Cardiac septum (tissue), 1 donor: Measurements from ENCODE around the gene SS18. TPM values are rescaled to one million over a fixed set of nuclear protein-coding genes. Genes with fewer than 3 reads are reported as not detected.

Experiments used
- DNase-seq: peaks from one replicate; pipeline ENCODE4 v3.0.0-alpha.2; 2020; ENCODE audit warnings: low spot score
- intact Hi-C: fragments of 100-400 bp; cut with DNase I; formaldehyde crosslinking; loops from one replicate; pipeline ENCODE4 v1.14.0; 2022
- total RNA-seq: library from RNA; stranded (reverse); fragmentation: NEBNext Ultra II Directional; extraction: Animal tissue kit (Norgen Biotek cat#: 25700); gene quantifications from one replicate; pipeline ENCODE4 v1.2.1, GENCODE V29; 2021
- donor health status: DM: no; HTN: no; CAD: no.

Gene SS18
- total RNA-seq, 1 donor from 2014 or later, result 42.4 TPM

DNA sequence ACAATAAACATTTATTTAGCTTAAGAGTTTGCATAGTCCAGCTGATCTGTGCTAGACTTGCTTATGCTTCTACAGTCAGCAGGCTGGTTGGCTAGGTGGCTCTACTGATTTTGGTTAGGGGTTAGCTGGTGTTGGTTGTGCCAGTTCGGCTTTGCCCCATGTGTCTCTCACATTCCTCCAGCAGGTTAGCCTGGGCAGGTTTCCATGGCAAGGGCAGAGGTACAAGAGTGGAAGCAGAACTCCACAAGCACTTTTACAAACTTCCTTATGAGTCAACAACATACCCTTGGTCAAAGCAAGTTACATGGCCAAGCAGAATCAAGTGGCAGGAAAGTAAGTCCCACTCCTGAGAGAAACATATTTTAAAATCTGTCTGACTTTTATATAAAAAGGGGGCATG, 82.3 kb downstream of the SS18 start:
- no peak for DNase-seq
- intact Hi-C loops, result no loop called here

DNA sequence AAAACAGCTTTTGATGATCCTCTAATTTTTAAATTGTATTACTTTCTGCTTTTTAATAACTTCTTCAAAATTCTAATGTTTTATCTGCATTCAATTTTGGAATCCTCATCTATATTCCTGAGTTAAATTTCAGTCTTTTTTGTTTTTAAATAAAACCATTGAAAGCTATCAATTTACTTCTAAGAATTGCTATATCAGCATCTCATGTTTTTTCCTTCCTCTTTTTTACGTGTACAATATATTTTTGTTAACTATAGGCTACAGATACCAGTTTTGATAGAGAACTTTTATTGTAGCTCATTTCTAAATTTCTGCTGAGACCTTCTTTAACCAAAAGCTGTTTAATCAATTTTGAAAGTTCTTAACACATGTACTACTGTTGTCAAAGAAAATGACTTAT, 84.5 kb downstream of the SS18 start:
- intact Hi-C loops, result no loop called here
- no peak for DNase-seq

DNA sequence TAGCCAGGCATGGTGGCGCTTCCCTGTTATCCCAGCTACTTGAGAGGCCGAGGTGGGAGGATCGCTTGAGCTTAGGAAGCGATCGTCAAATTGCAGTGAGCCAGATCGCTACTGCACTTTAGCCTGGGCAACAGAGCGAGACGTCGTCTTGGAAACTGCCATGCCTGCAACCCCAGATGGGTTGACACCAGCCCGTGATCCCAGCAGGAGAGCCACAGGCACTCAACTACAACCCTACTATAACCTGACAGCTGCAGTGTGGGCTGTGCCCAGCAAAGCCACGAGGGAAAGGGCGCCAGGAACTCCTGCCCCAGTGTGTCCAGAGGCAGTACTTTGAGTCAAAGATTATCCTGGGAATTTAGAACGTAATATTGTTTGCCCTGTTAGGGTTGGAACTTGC, 85.6 kb downstream of the SS18 start:
- intact Hi-C loops, result no loop called here
- no peak for DNase-seq

DNA sequence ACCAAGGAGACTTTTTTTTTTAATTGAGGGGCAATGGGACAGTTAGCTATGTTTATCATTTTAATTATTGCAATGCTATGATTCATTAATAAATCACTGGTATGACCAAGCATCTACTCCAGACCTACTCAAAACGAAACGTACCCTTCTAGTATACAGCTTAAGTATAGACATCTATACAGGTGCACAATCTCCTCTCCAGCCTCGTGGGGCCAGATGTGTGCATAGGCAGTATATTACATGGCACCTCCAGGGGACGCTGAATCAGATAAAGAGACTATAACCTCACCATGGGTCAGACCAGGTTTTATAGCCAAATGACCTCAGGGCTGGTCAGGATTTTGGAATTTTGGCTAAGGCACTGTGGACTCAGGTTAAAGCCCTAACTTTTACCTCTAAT, 86.6 kb downstream of the SS18 start:
- no peak for DNase-seq
- intact Hi-C loops, result no loop called here

DNA sequence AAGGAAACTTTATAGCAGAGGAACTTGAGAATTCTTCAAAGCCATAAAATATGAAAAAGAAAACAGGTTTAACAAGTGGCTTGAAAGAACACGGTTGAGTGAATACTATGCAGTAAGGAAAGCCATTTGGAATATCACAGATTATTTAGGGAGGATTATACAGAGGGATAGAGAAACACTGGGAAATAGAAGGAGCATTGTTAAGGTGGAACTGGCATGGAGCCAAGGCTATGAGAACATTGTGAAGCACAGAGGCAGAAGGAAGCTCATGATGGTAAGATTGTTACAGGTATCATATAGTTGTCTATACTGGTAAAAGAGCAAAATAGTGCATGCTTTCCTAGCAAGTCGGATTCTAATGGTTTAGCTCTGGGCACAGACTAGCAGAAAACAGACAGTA, 87.1 kb downstream of the SS18 start:
- intact Hi-C loops, result no loop called here
- no peak for DNase-seq

DNA sequence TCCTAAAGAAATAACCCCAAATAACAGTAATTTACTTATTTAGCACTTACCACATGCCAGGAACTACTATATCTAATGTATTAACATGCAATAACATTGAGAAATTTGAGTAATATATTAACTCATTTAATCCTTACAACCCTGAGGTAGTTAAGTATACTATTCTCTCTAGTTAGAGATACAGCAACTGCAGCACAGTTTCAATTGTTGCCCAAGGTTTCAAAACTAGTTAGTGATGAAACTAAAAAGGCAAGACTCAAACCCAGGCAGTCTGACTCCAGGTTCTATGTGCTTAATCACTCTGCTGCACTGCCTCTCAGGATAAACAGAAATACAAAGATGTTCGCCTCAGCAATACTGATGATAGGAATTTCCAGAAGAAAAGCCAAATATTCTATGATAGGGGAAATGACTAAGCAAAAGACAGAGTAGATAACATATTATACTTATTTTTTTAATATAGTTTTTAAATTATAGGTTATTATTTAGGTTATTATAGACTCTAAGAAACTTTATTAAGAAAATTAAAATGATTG, 88.0 kb downstream of the SS18 start:
- no peak for DNase-seq
- intact Hi-C loops, result no loop called here

DNA sequence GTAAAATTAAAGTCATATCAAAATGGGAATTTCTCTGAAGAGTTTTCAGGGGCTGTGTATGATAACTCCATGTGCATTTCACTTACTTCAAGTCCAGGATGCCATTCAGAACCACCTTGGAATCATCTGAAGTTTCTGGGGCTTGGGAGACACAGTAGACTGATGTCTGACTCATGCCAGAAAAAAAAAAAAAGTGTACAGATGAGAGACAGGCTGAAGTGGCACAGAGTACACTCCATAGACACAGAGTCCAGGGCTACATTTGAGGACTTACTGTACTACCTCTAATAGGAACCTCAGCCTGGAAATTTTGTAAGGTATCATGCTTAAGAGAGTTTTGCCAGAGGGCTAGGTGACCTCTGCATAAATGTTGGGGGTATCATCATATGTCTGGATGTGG, 92.0 kb downstream of the SS18 start:
- intact Hi-C loops, result no loop called here
- DNase-seq, result no peak

DNA sequence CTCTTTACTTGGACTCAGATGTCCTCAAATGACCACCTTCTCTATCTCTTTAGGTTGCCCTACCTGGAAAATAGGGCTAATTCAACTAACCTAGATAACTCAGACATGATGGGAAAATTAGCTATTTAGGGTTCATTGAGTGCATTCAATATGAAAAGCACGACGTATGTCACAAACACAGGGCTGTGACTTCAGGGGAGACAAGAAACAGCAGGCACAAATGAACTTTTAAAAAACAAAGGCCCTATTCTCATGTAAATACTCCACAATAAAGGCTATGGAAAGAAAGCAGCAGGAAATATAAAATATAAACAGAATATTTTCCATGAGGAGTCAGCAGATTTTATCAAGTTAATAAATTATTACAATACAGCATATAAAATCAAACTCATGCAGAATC, 97.8 kb downstream of the SS18 start:
- intact Hi-C loops, result no loop called here
- no peak for DNase-seq

DNA sequence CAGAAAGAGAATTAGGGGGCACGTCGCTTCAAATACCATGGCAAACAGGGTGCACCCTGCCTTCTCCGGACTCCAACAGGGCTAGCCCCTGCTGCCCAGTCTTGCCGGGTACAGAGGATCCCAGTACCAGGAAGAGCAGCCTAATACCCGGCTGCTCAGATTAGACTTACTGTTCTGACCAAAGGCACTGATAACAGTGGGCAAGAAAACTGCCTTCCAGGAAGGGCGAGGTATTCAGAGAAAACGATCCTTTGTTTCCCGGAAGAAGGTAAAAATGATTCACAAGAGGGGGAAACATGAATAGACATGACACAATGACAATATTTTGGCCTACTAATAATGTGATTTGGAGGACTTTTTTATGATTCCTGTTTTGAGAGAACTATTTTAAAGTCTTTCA, 99.9 kb downstream of the SS18 start:
- intact Hi-C loops, result no loop called here
- DNase-seq, result no peak

DNA sequence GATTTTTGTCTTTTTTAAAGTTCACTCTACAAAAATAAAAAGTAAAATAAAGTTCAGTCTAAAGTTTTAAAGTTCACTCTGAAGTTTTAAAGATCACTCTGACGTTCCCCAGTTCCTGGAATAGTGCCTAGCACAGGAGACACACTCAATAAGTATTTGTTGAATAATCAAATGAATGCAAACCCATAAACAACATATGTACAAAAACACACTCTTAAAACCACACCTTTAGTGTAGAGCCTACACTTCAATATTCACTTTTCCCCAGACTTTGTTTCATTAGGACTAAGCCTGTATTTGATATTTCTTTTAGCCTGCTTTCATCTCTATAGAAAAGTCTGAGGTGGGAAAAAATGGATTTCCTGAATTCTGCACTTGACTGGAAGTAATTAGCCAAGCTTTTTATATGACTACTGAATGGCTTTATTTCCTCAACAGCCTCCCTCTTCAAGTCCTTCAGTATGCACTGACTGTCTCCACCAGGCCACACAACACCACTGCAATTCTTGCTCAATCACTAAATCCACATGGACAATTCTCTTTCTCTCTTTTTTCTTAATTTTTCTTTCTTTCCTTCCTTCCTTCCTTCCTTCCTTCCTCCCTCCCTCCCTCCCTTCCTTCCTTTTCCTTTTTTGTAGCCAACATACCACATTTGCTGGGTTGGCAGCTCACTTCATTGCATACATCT, 104.6 kb downstream of the SS18 start:
- no peak for DNase-seq
- intact Hi-C loops, result no loop called here

DNA sequence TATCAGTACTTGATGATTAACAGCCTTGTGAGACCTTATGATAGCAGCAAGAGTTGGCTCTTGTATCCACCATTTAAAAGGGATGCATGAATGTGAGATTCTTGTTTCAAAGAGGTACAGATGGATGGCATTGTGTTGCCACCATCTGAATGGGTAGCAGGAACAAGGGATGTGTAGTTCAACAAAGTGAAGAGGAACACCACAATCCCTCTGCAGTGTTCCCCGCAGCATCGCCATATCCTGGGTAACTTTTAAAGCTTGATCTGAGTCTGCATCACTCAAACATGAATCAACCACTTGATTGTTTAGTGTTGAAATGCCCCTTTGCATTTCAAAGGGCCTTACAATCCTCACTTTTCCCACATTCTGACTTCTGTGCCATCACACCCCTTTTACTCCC, 106.7 kb downstream of the SS18 start:
- intact Hi-C loops, result no loop called here
- DNase-seq, result no peak

DNA sequence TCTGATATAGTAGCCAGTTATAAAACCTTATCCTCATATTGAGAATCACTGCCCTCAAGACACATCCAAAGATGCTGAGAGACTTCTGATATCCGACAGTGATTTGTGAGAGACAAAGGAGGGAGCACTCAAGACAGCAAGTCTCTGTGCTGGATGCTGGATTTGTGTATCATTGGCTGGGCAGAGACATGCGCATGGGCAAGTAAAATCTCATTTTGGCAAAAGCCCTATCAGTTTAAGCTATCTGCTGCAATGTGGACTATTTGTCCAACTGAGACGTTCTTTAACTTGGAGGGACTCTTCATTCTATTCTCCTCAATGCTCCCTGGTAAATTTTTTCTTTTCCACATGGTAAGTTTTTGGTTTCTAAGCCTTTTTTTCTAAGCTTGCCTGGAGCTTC, 107.5 kb downstream of the SS18 start:
- intact Hi-C loops, result no loop called here
- no peak for DNase-seq

DNA sequence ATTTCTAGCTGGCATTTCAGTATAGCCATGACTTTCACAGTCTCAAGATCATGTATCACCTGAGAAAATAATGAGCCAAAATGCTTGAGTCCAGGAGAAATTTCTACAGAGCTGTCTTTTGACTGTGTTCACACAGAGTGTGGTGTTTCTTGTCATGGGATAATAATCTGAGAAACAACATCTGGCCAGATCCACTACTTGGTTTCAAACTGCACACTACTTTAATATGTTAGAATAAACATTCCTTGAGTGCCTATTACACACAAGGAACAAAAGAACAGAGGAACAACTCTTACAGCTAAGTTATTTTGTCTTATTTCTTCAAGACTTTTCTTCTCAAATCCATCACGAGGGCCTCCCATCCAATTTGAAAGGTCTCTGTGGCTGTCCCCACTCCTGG, 108.3 kb downstream of the SS18 start:
- intact Hi-C loops, result no loop called here
- no peak for DNase-seq

DNA sequence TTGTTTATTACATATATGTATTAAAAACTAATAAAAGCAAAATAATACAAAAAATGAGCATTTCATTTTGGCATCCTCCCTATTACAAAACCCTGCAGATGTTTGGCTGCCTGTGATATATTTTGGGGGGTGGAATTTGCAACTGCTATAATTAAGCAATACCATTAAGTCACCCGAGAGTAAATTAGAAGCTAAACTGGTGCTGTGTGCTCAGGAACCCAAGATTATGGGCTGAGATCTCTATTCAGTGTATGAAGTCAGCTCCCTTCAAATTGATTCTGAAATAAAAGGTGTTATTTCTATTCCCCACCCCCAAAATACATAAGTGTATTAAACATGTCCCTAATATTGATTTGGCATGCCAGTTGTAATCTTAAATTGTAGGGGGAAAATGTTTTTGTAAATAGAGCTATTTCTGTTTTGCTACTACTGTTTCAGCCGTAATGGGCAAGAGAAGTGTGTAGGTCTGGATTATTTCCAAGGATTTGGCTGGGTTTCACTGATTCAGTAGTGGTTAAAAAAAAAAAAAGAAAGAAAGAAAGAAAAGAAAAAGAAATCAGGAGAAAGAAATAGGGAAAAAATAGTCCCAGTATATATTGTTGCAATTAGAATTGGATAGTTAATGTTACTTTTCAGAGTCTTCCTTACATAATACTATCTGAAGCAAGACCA, 110.9 kb downstream of the SS18 start:
- intact Hi-C loops, result no loop called here

DNA sequence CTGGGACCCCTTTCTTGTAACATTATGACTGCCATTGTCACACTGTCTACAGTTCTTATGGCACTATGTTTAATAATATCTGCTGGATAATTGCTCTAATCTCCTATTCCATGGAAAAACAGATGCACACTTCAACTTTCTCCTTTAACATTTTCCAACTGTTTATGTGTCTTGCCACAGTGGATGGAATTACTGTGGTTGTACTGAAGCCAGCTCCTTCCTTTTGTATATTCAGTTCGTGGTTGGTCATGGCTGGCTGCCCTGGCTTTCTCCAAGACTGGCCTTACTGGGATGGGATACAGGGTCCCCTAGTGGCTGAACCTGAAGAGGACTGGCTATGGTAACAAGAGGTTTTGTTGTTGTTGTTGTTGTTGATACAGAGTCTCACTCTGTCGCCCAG, 113.9 kb downstream of the SS18 start:
- intact Hi-C loops, result no loop called here
- no peak for DNase-seq

More for the DNA sequence above, 110.9 kb downstream of the SS18 start:
- DNase-seq, result no peak

DNA sequence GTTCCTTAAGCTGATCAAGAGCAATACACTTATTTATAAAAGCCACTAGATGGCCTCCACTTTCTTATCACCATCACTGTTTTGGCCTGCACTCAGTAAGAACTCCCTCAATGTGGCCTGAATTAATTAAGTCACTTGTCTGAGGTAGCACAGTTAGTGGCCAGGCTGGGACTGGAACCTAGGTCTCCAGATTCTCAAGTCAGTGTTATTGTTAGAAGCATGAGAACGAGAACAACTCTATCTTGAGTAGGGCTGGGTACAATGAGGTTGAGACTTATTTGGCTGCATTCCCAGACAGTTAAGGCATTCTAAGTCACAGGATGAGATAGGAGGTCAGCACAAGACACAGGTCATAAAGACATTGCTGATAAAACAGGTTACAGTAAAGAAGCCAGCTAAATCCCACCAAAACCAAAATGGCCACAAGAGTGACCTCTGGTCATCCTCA, 115.8 kb downstream of the SS18 start:
- no peak for DNase-seq
- intact Hi-C loops, result no loop called here

Other genes with a start within 250 kb of the SS18 start
- not detected for gene PSMA8, start 43.3 kb upstream of the SS18 start, total RNA-seq
- 0.92 TPM for gene TAF4B, start 135.8 kb upstream of the SS18 start, total RNA-seq